Adrenal gland (tissue), 5 donors: ENCODE data around the gene SNAPC4.

Experiments used
- POLR2A ChIP-seq, 2 donors: fragments of 450-650 bp; IDR thresholded peaks; one replicate each; pipeline ENCODE4 v1.6.1; 2017; ENCODE audit warnings: antibody characterized with exemption in 2 of 2, mild to moderate bottlenecking in 2 of 2, moderate library complexity in 1 of 2
- TF ChIP-seq, protein P1 (sequence below), 6 experiments: fragments of 450-650 bp in 4 of 6; fragments of 200-600 bp in 2 of 6; sonication (generic) in 1 of 6; IDR thresholded peaks; 1 replicate in 5 of 6; 2 replicates in 1 of 6; pipeline versions ENCODE4 v1.5.1 to v1.8.0; 2016 to 2021; ENCODE audit warnings: antibody characterized with exemption in 6 of 6, mild to moderate bottlenecking in 2 of 6, moderate library complexity in 1 of 6
- donor health status: DM: no; HTN: no; CAD: no.

DNA sequence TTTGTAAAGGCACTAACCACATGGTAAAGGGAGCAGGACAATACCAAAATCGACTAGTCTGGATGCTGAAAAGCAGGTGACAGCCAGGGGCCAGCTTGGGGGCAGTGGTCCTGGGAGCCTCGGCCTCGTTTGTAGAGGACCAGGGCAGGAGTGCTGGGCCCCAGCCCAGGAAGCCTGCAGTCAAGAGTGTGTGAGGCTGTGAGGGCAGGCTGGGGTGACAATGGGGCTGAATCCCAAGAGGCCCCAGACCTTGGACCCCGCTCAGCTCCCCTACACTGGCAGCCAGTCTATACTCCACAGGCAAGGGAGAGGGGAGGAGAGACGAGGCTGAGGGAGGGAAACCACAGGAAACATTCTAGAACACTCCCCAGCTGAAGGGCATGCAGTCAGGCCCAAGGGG is 42.3 kb upstream of the SNAPC4 start:
- TF ChIP-seq, protein P1, sequence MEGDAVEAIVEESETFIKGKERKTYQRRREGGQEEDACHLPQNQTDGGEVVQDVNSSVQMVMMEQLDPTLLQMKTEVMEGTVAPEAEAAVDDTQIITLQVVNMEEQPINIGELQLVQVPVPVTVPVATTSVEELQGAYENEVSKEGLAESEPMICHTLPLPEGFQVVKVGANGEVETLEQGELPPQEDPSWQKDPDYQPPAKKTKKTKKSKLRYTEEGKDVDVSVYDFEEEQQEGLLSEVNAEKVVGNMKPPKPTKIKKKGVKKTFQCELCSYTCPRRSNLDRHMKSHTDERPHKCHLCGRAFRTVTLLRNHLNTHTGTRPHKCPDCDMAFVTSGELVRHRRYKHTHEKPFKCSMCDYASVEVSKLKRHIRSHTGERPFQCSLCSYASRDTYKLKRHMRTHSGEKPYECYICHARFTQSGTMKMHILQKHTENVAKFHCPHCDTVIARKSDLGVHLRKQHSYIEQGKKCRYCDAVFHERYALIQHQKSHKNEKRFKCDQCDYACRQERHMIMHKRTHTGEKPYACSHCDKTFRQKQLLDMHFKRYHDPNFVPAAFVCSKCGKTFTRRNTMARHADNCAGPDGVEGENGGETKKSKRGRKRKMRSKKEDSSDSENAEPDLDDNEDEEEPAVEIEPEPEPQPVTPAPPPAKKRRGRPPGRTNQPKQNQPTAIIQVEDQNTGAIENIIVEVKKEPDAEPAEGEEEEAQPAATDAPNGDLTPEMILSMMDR (IDR thresholded peaks at IDR 0.05): no peak
- TF ChIP-seq POLR2A (IDR thresholded peaks at IDR 0.05): no peak
